Endothelial cell of umbilical vein (primary cell): Measurements from ENCODE around the gene SMCHD1. TPM values are rescaled to one million over a fixed set of nuclear protein-coding genes. Genes with fewer than 3 reads are reported as not detected.
A peak's percentile ranks its signal among the peaks of the same experiment; 100 is the strongest.

Experiments
- BruUV-seq: library from RNA; stranded (reverse); fragments of 400-500 nt; replicated peaks from 2 replicates; lab custom pipeline; 2021; lab: Mats Ljungman, UMichigan
- CTCF ChIA-PET: fragments of 300-600, 350-600 bp; sonication (Branson Sonifier 250); formaldehyde crosslinking; loops from one replicate; lab custom pipeline; 2021; ENCODE audit warnings: antibody characterized with exemption, inconsistent platforms; lab: Charles Lee
- POLR2A ChIA-PET: fragments of 300-600, 350-600 bp; sonication (Branson Sonifier 250); formaldehyde crosslinking; loops from one replicate; lab custom pipeline; 2021; ENCODE audit warnings: antibody characterized with exemption, inconsistent platforms; lab: Charles Lee
- DNase-seq: peaks from one replicate; pipeline ENCODE4 v3.0.0-alpha.2; 2011; ENCODE audit warnings: low read depth, low spot score
- FAIRE-seq: peaks from 2 replicates; lab custom pipeline; 2011; peaks lifted over from hg19 to GRCh38; lab: Jason Lieb, UNC
- H2AFZ ChIP-seq: 2 replicates; pipeline ENCODE4 v1.6.0; 2012; ENCODE audit warnings: low read depth, low read length, control low read depth, inconsistent platforms
- H3K27ac ChIP-seq: 2 replicates; pipeline ENCODE4 v1.5.1; 2011; ENCODE audit warnings: low read depth, mild to moderate bottlenecking, control low read depth, low read length, moderate library complexity; ENCODE audit not compliant: insufficient read depth
- H3K27me3 ChIP-seq, 2 experiments: 2 replicates each; pipeline versions ENCODE4 v1.6.0 to v1.6.1; 2011; ENCODE audit warnings: low read length in 2 of 2, mixed read lengths in 1 of 2; ENCODE audit not compliant: control insufficient read depth in 2 of 2, insufficient read depth in 2 of 2
- H3K36me3 ChIP-seq, 2 experiments: 2 replicates in 1 of 2; 3 replicates in 1 of 2; pipeline ENCODE4 v1.5.1; 2011; ENCODE audit warnings: low read length in 2 of 2, mild to moderate bottlenecking in 1 of 2, moderate library complexity in 1 of 2; ENCODE audit not compliant: control insufficient read depth in 2 of 2, insufficient read depth in 2 of 2; ENCODE audit errors: extremely low read depth in 1 of 2
- H3K4me1 ChIP-seq: 3 replicates; pipeline ENCODE4 v1.5.1; 2011; ENCODE audit warnings: mild to moderate bottlenecking, low read length; ENCODE audit not compliant: control insufficient read depth, insufficient read depth; ENCODE audit errors: extremely low read depth
- H3K4me2 ChIP-seq: 2 replicates; pipeline ENCODE4 v1.6.1; 2011; ENCODE audit warnings: low read length, control low read depth, mixed read lengths; ENCODE audit not compliant: insufficient read depth
- H3K4me3 ChIP-seq, 3 experiments: fragments of 200-600 bp in 1 of 3; sonication (generic), shearing (Covaris generic) in 1 of 3; replicated peaks in 1 of 3; 2 replicates each; pipeline ENCODE4 v1.5.1; 2011 to 2016; ENCODE audit warnings: control low read depth in 3 of 3, low read length in 3 of 3, mild to moderate bottlenecking in 2 of 3, inconsistent platforms in 1 of 3, low read depth in 1 of 3, moderate library complexity in 1 of 3; ENCODE audit not compliant: insufficient read depth in 1 of 3
- H3K79me2 ChIP-seq: 2 replicates; pipeline ENCODE4 v1.6.0; 2012; ENCODE audit warnings: low read length, inconsistent platforms; ENCODE audit not compliant: control insufficient read depth, insufficient read depth
- H3K9ac ChIP-seq: replicated peaks from 2 replicates; pipeline ENCODE3; 2011; ENCODE audit warnings: low read length, control low read depth; ENCODE audit not compliant: insufficient read depth; ENCODE audit errors: extremely low read depth
- H3K9me1 ChIP-seq: replicated peaks from 3 replicates; pipeline ENCODE4 v1.6.0; 2011; ENCODE audit warnings: mild to moderate bottlenecking, low read length; ENCODE audit not compliant: control insufficient read depth, insufficient read depth; ENCODE audit errors: extremely low read depth
- H3K9me3 ChIP-seq: replicated peaks from 2 replicates; pipeline ENCODE4 v1.5.1; 2012; ENCODE audit warnings: low read length, inconsistent platforms; ENCODE audit not compliant: control insufficient read depth, insufficient read depth
- H4K20me1 ChIP-seq: replicated peaks from 2 replicates; pipeline ENCODE3; 2011; ENCODE audit warnings: mild to moderate bottlenecking, low read length; ENCODE audit not compliant: control insufficient read depth, insufficient read depth; ENCODE audit errors: extremely low read depth
- CTCF ChIP-seq, 2 donors: IDR thresholded peaks; 1 replicate in 1 of 2; 2 replicates in 1 of 2; pipeline ENCODE4 v1.5.1; 2011; ENCODE audit warnings: low read length in 2 of 2, mild to moderate bottlenecking in 2 of 2, moderate library complexity in 2 of 2, control low read depth in 1 of 2, inconsistent platforms in 1 of 2, low read depth in 1 of 2; ENCODE audit not compliant: insufficient read depth in 1 of 2; ENCODE audit errors: extremely low read depth in 1 of 2
- EZH2 ChIP-seq: IDR thresholded peaks from 2 replicates; pipeline ENCODE4 v1.6.1; 2012; ENCODE audit warnings: borderline replicate concordance, low read depth, mild to moderate bottlenecking, moderate library complexity, low read length, inconsistent platforms; ENCODE audit not compliant: severe bottlenecking
- FOS ChIP-seq: IDR thresholded peaks from 2 replicates; pipeline ENCODE4 v1.6.1; 2011; ENCODE audit warnings: mild to moderate bottlenecking, low read length, moderate library complexity, borderline replicate concordance; ENCODE audit not compliant: insufficient read depth
- GATA2 ChIP-seq: IDR thresholded peaks from 2 replicates; pipeline ENCODE4 v1.7.0; 2011; ENCODE audit warnings: low read depth, mild to moderate bottlenecking, moderate library complexity, mixed read lengths, low read length; ENCODE audit not compliant: insufficient read length, insufficient read depth
- JUN ChIP-seq: IDR thresholded peaks from 2 replicates; pipeline ENCODE4 v1.6.1; 2011; ENCODE audit warnings: borderline replicate concordance, low read depth; ENCODE audit not compliant: insufficient read length, insufficient read depth
- MYC ChIP-seq: IDR thresholded peaks from one replicate; pipeline ENCODE4 v1.6.1; 2011; ENCODE audit warnings: mild to moderate bottlenecking, low read depth, low read length
- POLR2A ChIP-seq: IDR thresholded peaks from 2 replicates; pipeline ENCODE4 v1.6.1; 2012; ENCODE audit warnings: low read depth, mild to moderate bottlenecking, control low read depth, low read length
- POLR2AphosphoS5 ChIP-seq: IDR thresholded peaks from 2 replicates; pipeline ENCODE4 v1.6.1; 2012; ENCODE audit warnings: low read depth, mild to moderate bottlenecking, control low read depth, low read length, moderate library complexity; ENCODE audit not compliant: insufficient read depth
- dilution Hi-C: fragments of 300-500 bp; cut with MboI; formaldehyde crosslinking; loops from one replicate; pipeline ENCODE4 v1.15.0; 2019; ENCODE audit warnings: low sequenced_read_pairs; ENCODE audit not compliant: extremely low pct_ligation_motif_present
- intact Hi-C: fragments of 100-400 bp; cut with micrococcal nuclease; formaldehyde crosslinking; loops from one replicate; pipeline ENCODE4 v1.10.0; 2022
- polyA plus RNA-seq, 4 experiments: library from polyadenylated mRNA; depleted of rRNA in 3 of 4; stranded (reverse) in 3 of 4; unstranded in 1 of 4; fragments of >200 nt; gene quantifications; 2 replicates each; pipeline versions ENCODE4 v1.2.1 to v1.2.3, GENCODE V29; 2011 to 2012; ENCODE audit warnings: missing spikeins in 1 of 4
- total RNA-seq: library from RNA; stranded (reverse); gene quantifications from 2 replicates; pipeline ENCODE4 v1.2.3, GENCODE V29; 2021
- TF ChIP-seq, protein P1 (sequence below): IDR thresholded peaks from 2 replicates; pipeline ENCODE4 v1.6.1; 2011; ENCODE audit not compliant: insufficient read depth, insufficient read length

SMCHD1 gene
- total and polyA plus RNA-seq, 2 donors (not counting 3 experiments of a cell fraction or from before 2014, with no cell fraction given): 7.4 to 39.9 TPM

- H3K9ac ChIP-seq: no peak overlapping the region
- no peak overlapping the region for H3K4me3 ChIP-seq
- H3K9me1 ChIP-seq: no peaks in the 10 kb centered on the region
- no peaks in the 10 kb centered on the region for H3K9me3 ChIP-seq
- no peak for FAIRE-seq
- H4K20me1 ChIP-seq: no peaks in the 10 kb centered on the region
- peaks cover 4% of the 10 kb centered on the region for H3K4me1 ChIP-seq
- intact Hi-C loops (loop anchor here (5.0 kb wide), 1 partner anchor 51 kb away; the partner anchor contains the start of gene SMCHD1), dilution Hi-C loops (no loop called here)
- H3K79me2 ChIP-seq: no peaks in the 10 kb centered on the region
- no peak overlapping the region for H3K27ac ChIP-seq
- H3K27me3 ChIP-seq: no peaks in the 10 kb centered on the region
- CTCF ChIA-PET: interaction anchor here (0.9 to 1.5 kb wide), 6 partner anchors 9 to 640 kb away, joined by 3 to 5 read pairs (median 4); no protein-coding TSS in a partner anchor
- H2AFZ ChIP-seq: no peak overlapping the region
- POLR2A ChIA-PET: interaction anchor here (0.6 kb wide), 1 partner anchor 69 kb away, joined by 9 read pairs; no protein-coding TSS in a partner anchor
- peaks cover 0 to 8% of the 10 kb centered on the region in 2 experiments for H3K36me3 ChIP-seq
- no peak overlapping the region for H3K4me2 ChIP-seq
- TF ChIP-seq POLR2AphosphoS5 (no peak), FOS (no peak), JUN (no peak), POLR2A (no peak), MYC (no peak), CTCF (IDR thresholded peaks at IDR 0.05; ENCODE audit: extremely low read depth in 1 of 2, insufficient read depth in 1 of 2, low read depth in 1 of 2, low read length in 2 of 2) (no peak), GATA2 (no peak), EZH2 (no peak)
- TF ChIP-seq, protein P1, sequence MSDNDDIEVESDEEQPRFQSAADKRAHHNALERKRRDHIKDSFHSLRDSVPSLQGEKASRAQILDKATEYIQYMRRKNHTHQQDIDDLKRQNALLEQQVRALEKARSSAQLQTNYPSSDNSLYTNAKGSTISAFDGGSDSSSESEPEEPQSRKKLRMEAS: no peak
- BruUV-seq: no TSS peak
- peak; percentile 30 for DNase-seq
Measured at GRCh38 chr18:2606335-2606734, 49.2 kb upstream of the SMCHD1 start.
